AG04450 (cell line): ENCODE results near the gene ATP11A. TPM values are rescaled to one million over a fixed set of nuclear protein-coding genes. Genes with fewer than 3 reads are reported as not detected.

Experiments used
- CTCF ChIA-PET: fragments of 300-600, 350-600 bp; formaldehyde crosslinking; extraction: SDS; loops from one replicate; lab custom pipeline; 2022; ENCODE audit warnings: antibody characterized with exemption, inconsistent platforms; lab: Charles Lee
- POLR2A ChIA-PET: fragments of 350-600 bp; formaldehyde crosslinking; extraction: SDS; loops from one replicate; lab custom pipeline; 2021; ENCODE audit warnings: antibody characterized with exemption, inconsistent platforms; lab: Yijun Ruan, JAX
- DNase-seq: peaks from one replicate; pipeline ENCODE4 v3.0.0-alpha.2; 2011; ENCODE audit warnings: low read depth, low spot score
- H3K27ac ChIP-seq: one replicate; pipeline ENCODE4 v1.5.1; 2012; ENCODE audit warnings: low read depth, low read length, control low read depth
- H3K27me3 ChIP-seq: one replicate; pipeline ENCODE4 v1.6.0; 2012; ENCODE audit warnings: low read length; ENCODE audit not compliant: control insufficient read depth, insufficient read depth
- H3K4me3 ChIP-seq: 2 replicates; pipeline ENCODE4 v1.5.1; 2011; ENCODE audit warnings: mild to moderate bottlenecking, low read depth, low read length, control low read depth
- H3K9me3 ChIP-seq: 2 replicates; pipeline ENCODE4 v1.5.1; 2012; ENCODE audit warnings: low read length; ENCODE audit not compliant: control insufficient read depth, insufficient read depth
- polyA plus RNA-seq: library from polyadenylated mRNA; depleted of rRNA; stranded (reverse); fragments of >200 nt; gene quantifications from 2 replicates; pipeline ENCODE4 v1.2.3, GENCODE V29; 2011
- TF ChIP-seq, protein P1 (sequence below): IDR thresholded peaks from 2 replicates; pipeline ENCODE4 v1.5.1; 2011; ENCODE audit warnings: low read depth, low read length, control low read depth, inconsistent platforms

Gene ATP11A
- polyA plus RNA-seq, 1 experiment: 5.8 TPM

DNA sequence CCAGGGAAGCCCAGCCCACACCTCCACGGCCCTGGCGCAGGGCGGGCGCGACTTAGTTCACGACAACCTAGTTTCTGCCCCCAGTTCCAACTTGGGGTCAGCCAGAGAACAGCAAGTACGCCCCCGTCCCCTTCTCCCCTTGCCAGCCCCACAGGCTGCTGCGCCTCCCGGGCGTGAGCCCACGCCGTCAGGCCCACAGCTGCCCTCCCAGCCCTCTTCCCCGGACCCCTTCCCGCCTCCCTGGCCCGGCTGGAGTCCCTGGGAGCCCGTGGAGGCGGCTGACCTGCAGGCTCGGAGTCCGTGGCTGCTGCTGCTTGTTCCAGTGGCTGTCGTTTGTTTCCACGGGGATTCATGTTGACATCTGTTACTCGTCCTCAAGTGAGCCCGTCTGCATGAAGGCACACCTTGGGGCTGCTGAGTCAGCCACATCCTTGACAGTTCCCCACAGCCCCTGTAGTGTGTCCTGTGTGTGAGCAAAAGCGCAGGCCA lies 86.0 kb downstream of the ATP11A start:
- Histone ChIP-seq H3K27me3 (no peaks in the 10 kb centered on the region), H3K4me3 (no peak overlapping the region), H3K9me3 (peaks cover 4% of the 10 kb centered on the region), H3K27ac (no peak overlapping the region)
- POLR2A ChIA-PET: no interaction called here
- no peak for DNase-seq
- CTCF ChIA-PET: no interaction called here
- TF ChIP-seq, protein P1, sequence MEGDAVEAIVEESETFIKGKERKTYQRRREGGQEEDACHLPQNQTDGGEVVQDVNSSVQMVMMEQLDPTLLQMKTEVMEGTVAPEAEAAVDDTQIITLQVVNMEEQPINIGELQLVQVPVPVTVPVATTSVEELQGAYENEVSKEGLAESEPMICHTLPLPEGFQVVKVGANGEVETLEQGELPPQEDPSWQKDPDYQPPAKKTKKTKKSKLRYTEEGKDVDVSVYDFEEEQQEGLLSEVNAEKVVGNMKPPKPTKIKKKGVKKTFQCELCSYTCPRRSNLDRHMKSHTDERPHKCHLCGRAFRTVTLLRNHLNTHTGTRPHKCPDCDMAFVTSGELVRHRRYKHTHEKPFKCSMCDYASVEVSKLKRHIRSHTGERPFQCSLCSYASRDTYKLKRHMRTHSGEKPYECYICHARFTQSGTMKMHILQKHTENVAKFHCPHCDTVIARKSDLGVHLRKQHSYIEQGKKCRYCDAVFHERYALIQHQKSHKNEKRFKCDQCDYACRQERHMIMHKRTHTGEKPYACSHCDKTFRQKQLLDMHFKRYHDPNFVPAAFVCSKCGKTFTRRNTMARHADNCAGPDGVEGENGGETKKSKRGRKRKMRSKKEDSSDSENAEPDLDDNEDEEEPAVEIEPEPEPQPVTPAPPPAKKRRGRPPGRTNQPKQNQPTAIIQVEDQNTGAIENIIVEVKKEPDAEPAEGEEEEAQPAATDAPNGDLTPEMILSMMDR: no peak

DNA sequence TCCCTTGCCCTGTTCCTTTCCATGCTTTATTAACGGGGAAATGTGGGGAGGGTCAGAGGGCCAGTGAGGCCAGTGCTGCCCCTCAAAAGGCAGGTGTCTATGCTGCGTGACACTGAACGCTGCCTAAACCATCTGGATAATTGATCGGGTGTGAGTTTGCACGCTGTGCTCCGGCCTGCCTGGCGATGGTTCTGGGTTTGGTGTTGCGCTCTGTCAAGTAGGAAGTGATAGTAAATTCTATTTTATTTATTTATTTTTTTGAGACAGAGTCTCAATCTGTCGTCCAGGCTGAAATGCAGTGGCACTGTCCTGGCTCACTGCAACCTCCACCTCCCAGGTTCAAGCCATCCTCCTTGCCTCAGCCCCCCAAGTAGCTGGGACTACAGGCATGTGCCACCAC lies 86.5 kb downstream of the ATP11A start:
- DNase-seq: no peak
- Histone ChIP-seq H3K27ac (no peak overlapping the region), H3K27me3 (no peaks in the 10 kb centered on the region), H3K9me3 (peaks cover 4% of the 10 kb centered on the region), H3K4me3 (no peak overlapping the region)
- ChIA-PET POLR2A (no interaction called here), CTCF (no interaction called here)
- TF ChIP-seq, protein P1: no peak

DNA sequence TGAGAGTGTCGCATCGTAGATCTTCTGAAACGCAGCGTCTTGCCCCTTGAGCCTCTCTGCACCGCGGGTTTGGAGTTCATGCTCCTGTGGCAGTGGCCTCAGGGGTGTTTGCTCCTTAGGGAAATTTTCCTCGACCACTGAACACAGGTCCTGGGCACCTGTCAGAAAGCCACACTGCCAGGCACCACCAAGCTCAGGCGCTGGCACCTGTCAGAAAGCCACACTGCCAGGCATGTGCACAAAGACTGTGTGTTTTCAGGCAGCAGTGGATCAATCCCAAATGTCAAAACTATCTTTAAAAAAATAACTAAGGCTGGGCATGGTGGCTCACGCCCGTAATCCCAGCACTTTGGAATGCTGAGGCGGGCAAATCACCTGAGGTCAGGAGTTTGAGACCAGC lies 87.1 kb downstream of the ATP11A start:
- POLR2A ChIA-PET: no interaction called here
- H3K27me3 ChIP-seq: no peaks in the 10 kb centered on the region
- H3K4me3 ChIP-seq: no peak overlapping the region
- TF ChIP-seq, protein P1: no peak
- no peak for DNase-seq
- CTCF ChIA-PET: no interaction called here
- peaks cover 4% of the 10 kb centered on the region for H3K9me3 ChIP-seq
- H3K27ac ChIP-seq: no peak overlapping the region

DNA sequence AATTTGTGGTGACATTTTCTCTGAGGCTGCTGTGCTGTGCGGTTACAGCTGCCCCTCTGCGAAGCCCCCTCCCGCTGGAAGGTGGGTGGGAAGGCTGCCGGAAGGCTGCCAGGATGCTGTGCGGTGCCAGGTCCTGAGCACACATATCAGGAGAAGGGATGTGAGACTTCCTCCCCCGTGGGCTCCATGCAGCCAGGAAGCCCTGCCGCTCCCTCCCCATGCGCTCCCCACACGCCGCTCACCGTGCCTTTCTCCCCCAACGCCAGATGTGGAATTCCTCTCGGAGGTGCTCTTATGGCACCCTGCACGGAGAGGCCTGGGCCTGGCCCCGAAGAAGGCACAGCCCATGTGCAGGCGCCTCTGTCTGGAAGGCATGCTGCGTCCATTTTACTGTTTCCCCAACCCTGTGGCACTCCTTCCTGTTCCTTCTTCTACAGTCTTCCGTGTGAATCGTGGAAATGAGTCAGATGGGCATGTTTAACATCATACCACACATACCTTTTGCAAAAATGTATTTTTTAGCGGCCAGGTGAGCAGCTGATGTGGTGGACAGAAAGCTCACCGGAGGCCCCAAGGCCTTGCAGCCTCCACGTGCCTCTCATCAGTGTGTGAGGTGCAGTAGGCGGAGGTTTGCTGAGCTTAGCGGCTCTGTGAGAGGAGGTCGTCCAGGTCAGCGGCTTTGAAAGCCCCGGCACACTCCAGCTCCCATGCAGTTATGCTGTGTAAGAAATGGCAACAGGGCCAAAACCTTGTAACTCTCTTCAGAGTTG lies 88.0 kb downstream of the ATP11A start:
- TF ChIP-seq, protein P1: no peak
- H3K9me3 ChIP-seq: peaks cover 4% of the 10 kb centered on the region
- CTCF ChIA-PET: no interaction called here
- POLR2A ChIA-PET: no interaction called here
- H3K27ac ChIP-seq: no peak overlapping the region
- H3K27me3 ChIP-seq: no peaks in the 10 kb centered on the region
- no peak for DNase-seq
- no peak overlapping the region for H3K4me3 ChIP-seq

DNA sequence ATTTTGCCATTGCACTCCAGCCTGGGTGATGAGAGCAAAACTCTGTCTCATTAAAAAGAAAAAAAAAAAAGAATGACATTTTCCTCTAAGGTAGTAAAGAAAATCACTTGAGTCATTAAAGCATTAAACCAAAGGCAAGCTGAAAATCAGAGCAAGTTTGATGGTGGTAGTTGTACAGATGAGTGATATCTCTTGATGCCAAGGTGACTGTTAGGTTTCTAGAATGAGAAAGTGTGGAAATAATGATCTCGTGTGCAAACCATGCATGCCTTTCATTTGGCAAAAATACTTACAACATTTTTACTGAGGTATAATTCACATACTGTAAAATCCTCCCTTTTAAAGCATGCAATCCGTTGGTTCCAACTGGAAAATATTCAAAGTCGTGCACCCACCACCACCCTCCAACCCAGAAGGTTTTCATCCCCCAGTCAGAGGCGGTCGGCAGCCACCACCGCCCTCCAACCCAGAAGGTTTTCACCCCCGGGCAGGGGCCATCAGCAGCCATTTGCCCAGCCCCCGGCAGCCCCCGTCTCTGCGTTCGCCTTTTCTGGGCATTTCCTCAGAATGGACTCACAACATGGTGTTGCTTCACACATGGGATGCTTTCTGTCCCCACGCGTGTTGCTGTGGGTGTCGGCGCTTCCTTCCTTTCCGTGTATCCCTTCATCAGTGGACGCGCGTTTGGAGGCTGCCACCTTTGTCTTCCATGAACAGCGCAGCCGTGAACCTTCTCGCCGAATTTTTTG lies 90.2 kb downstream of the ATP11A start:
- H3K4me3 ChIP-seq: no peak overlapping the region
- POLR2A ChIA-PET: no interaction called here
- H3K27ac ChIP-seq: no peak overlapping the region
- no peaks in the 10 kb centered on the region for H3K27me3 ChIP-seq
- H3K9me3 ChIP-seq: peaks cover 4% of the 10 kb centered on the region
- TF ChIP-seq, protein P1: no peak
- DNase-seq: no peak
- CTCF ChIA-PET: interaction anchor here (0.6 kb wide), 1 partner anchor 31 kb away, joined by 4 read pairs; no protein-coding TSS in a partner anchor
